Tibial nerve (tissue), 4 donors: ENCODE data around the gene VPS13D.
"Not testable (repeated sequence)": the region's sequence is repeated elsewhere in the genome, so short reads cannot be mapped to it uniquely, and the experiment has no call there.

ENCODE experiments used
- CTCF ChIP-seq, 5 experiments: fragments of 200-600 bp in 3 of 5; fragments of 450-650 bp in 2 of 5; sonication (generic) in 3 of 5; IDR thresholded peaks; one replicate each; pipeline ENCODE4 v1.5.1; 2016 to 2019; ENCODE audit warnings: antibody characterized with exemption in 5 of 5, mild to moderate bottlenecking in 3 of 5, moderate library complexity in 2 of 5
- EP300 ChIP-seq, 2 donors: sonication (generic); formaldehyde crosslinking; IDR thresholded peaks; one replicate each; pipeline ENCODE4 v1.6.1; 2017; ENCODE audit warnings: antibody characterized with exemption in 2 of 2, mild to moderate bottlenecking in 1 of 2

GRCh38 chr1:12538536-12538935 is 308.7 kb downstream of the VPS13D start:
- not testable (repeated sequence) for TF ChIP-seq CTCF, EP300 (IDR thresholded peaks at IDR 0.05)
